ENCODE results near the gene SEC23IP.
A peak's percentile ranks its signal among the peaks of the same experiment; 100 is the strongest.
"Not testable (repeated sequence)": the region's sequence is repeated elsewhere in the genome, so short reads cannot be mapped to it uniquely, and the experiment has no call there.

The SEC23IP gene

GRCh38 chr10:119892188-119893065, at the start of gene SEC23IP:
Gene SEC23IP, plus strand, starts transcription at chr10:119892730. Its CDS starts 53 bp downstream, at chr10:119892783.
- peak; percentile 88 for DNase-seq

- no peak for DNase-seq
Observed at GRCh38 chr10:119845656-119846055, 46.9 kb upstream of the SEC23IP start.

GRCh38 chr10:119849031-119849789, 43.3 kb upstream of the SEC23IP start:
- no peak for DNase-seq

- no peak for DNase-seq
Observed at GRCh38 chr10:119849944-119850343, 42.6 kb upstream of the SEC23IP start.

- DNase-seq: no peak
Observed at GRCh38 chr10:119852277-119852676, 40.3 kb upstream of the SEC23IP start.

GRCh38 chr10:119852822-119853221, 39.7 kb upstream of the SEC23IP start:
- no peak for DNase-seq

- DNase-seq: no peak
Observed at GRCh38 chr10:119853574-119853973, 39.0 kb upstream of the SEC23IP start.

- DNase-seq: no peak
Observed at GRCh38 chr10:119858063-119858462, 34.5 kb upstream of the SEC23IP start.

GRCh38 chr10:119859420-119860258, 32.9 kb upstream of the SEC23IP start:
- DNase-seq: no peak

GRCh38 chr10:119860866-119861607, 31.5 kb upstream of the SEC23IP start:
- no peak for DNase-seq

GRCh38 chr10:119862524-119862923, 30.0 kb upstream of the SEC23IP start:
- DNase-seq: no peak

- no peak for DNase-seq
Observed at GRCh38 chr10:119863951-119864565, 28.5 kb upstream of the SEC23IP start.

- DNase-seq: no peak
Observed at GRCh38 chr10:119865699-119866240, 26.8 kb upstream of the SEC23IP start.

GRCh38 chr10:119867317-119867716, 25.2 kb upstream of the SEC23IP start:
- DNase-seq: no peak

- not testable (repeated sequence) for DNase-seq
Observed at GRCh38 chr10:119869398-119869797, 23.1 kb upstream of the SEC23IP start.

- DNase-seq: peak; percentile 25
Observed at GRCh38 chr10:119871881-119872609, 20.5 kb upstream of the SEC23IP start.

- DNase-seq: no peak
Observed at GRCh38 chr10:119872610-119872859, 20.0 kb upstream of the SEC23IP start, which contains the start of gene MCMBP. Gene MCMBP, minus strand, starts transcription at chr10:119872843. Its CDS starts 259 bp downstream, at chr10:119872584.

- peak; percentile 74 for DNase-seq
Observed at GRCh38 chr10:119872860-119873681, 19.5 kb upstream of the SEC23IP start.

- DNase-seq: no peak
Observed at GRCh38 chr10:119878524-119878923, 14.0 kb upstream of the SEC23IP start.
